Measurements from ENCODE around the gene MYLK. TPM values are rescaled to one million over a fixed set of nuclear protein-coding genes. Genes with fewer than 3 reads are reported as not detected.

Gene MYLK
- total RNA-seq, 1 donor = 807 TPM

- DNase-seq (ENCODE audit: low read depth) = no peak
- no peak for TF ChIP-seq CTCF (IDR thresholded peaks at IDR 0.05; ENCODE audit: insufficient read depth, low read depth, low read length)
- no peak overlapping the region for H3K4me3 ChIP-seq (ENCODE audit: low read depth, low read length)
Measured at GRCh38 chr3:123832692-123833397, 51.3 kb downstream of the MYLK start.

GRCh38 chr3:123831420-123831819 is 52.7 kb downstream of the MYLK start:
- no peak overlapping the region for H3K4me3 ChIP-seq (ENCODE audit: low read depth, low read length)
- DNase-seq (ENCODE audit: low read depth) = no peak
- TF ChIP-seq CTCF (IDR thresholded peaks at IDR 0.05; ENCODE audit: insufficient read depth, low read depth, low read length) = no peak

- H3K4me3 ChIP-seq (ENCODE audit: low read depth, low read length) = no peak overlapping the region
- DNase-seq (ENCODE audit: low read depth) = no peak
- TF ChIP-seq CTCF (IDR thresholded peaks at IDR 0.05; ENCODE audit: insufficient read depth, low read depth, low read length) = no peak
Measured at GRCh38 chr3:123821920-123822319, 62.2 kb downstream of the MYLK start.

GRCh38 chr3:123819949-123820348 is 64.2 kb downstream of the MYLK start:
- no peak for DNase-seq (ENCODE audit: low read depth)
- no peak for TF ChIP-seq CTCF (IDR thresholded peaks at IDR 0.05; ENCODE audit: insufficient read depth, low read depth, low read length)
- H3K4me3 ChIP-seq (ENCODE audit: low read depth, low read length) = no peak overlapping the region

- no peak for TF ChIP-seq CTCF (IDR thresholded peaks at IDR 0.05; ENCODE audit: insufficient read depth, low read depth, low read length)
- no peak overlapping the region for H3K4me3 ChIP-seq (ENCODE audit: low read depth, low read length)
- DNase-seq (ENCODE audit: low read depth) = peak; percentile 77
Measured at GRCh38 chr3:123818921-123819429, 65.2 kb downstream of the MYLK start.

- TF ChIP-seq CTCF (IDR thresholded peaks at IDR 0.05; ENCODE audit: insufficient read depth, low read depth, low read length) = no peak
- DNase-seq (ENCODE audit: low read depth) = no peak
- H3K4me3 ChIP-seq (ENCODE audit: low read depth, low read length) = no peak overlapping the region
Measured at GRCh38 chr3:123818324-123818920, 65.7 kb downstream of the MYLK start.
